Liver (tissue), 9 donors: ENCODE measurements around the gene NSUN3. TPM values are rescaled to one million over a fixed set of nuclear protein-coding genes. Genes with fewer than 3 reads are reported as not detected.

ENCODE experiments used
- DNase-seq: peaks from one replicate; pipeline ENCODE4 v3.0.0-alpha.2; 2017; ENCODE audit warnings: low spot score
- H3K27ac ChIP-seq, 2 donors: one replicate each; pipeline ENCODE4 v1.7.0; 2013; ENCODE audit warnings: inconsistent platforms in 2 of 2, low read length in 2 of 2, control low read depth in 1 of 2, low read depth in 1 of 2, mild to moderate bottlenecking in 1 of 2
- H3K27me3 ChIP-seq, 4 donors: one replicate each; pipeline versions ENCODE4 v1.6.1 to v1.7.0; 2013; ENCODE audit warnings: low read length in 3 of 4, inconsistent platforms in 1 of 4, mild to moderate bottlenecking in 1 of 4, moderate library complexity in 1 of 4; ENCODE audit not compliant: control insufficient read depth in 4 of 4, insufficient read depth in 4 of 4
- H3K36me3 ChIP-seq, 4 donors: one replicate each; pipeline versions ENCODE4 v1.6.1 to v1.7.0; 2013; ENCODE audit warnings: low read length in 3 of 4, mild to moderate bottlenecking in 3 of 4, low read depth in 1 of 4, moderate library complexity in 1 of 4; ENCODE audit not compliant: control insufficient read depth in 4 of 4, insufficient read depth in 3 of 4
- H3K4me1 ChIP-seq, 4 donors: one replicate each; pipeline versions ENCODE4 v1.6.1 to v1.7.0; 2013; ENCODE audit warnings: low read length in 3 of 4, mild to moderate bottlenecking in 3 of 4, moderate library complexity in 1 of 4; ENCODE audit not compliant: control insufficient read depth in 4 of 4, insufficient read depth in 4 of 4
- H3K4me3 ChIP-seq, 3 donors: one replicate each; pipeline versions ENCODE4 v1.6.1 to v1.7.0; 2013; ENCODE audit warnings: low read length in 3 of 3, control low read depth in 1 of 3, low read depth in 1 of 3, mild to moderate bottlenecking in 1 of 3
- H3K9ac ChIP-seq, 2 donors: one replicate each; pipeline ENCODE4 v1.7.0; 2013; ENCODE audit warnings: low read length in 2 of 2, mild to moderate bottlenecking in 2 of 2, moderate library complexity in 2 of 2, control low read depth in 1 of 2, low read depth in 1 of 2
- H3K9me3 ChIP-seq, 4 donors: one replicate each; pipeline versions ENCODE4 v1.6.1 to v1.7.0; 2013; ENCODE audit warnings: low read length in 3 of 4; ENCODE audit not compliant: control insufficient read depth in 4 of 4
- FOXA1 ChIP-seq: IDR thresholded peaks from 2 replicates; pipeline ENCODE4 v1.6.1; 2016; ENCODE audit warnings: antibody characterized with exemption
- FOXA2 ChIP-seq: IDR thresholded peaks from 2 replicates; pipeline ENCODE4 v1.6.1; 2016; ENCODE audit warnings: antibody characterized with exemption
- GABPA ChIP-seq, 2 donors: IDR thresholded peaks in 1 of 2; conservative IDR thresholded peaks in 1 of 2; 2 replicates each; pipeline ENCODE4 v1.6.1; 2016; ENCODE audit warnings: antibody characterized with exemption in 2 of 2, mild to moderate bottlenecking in 1 of 2, moderate library complexity in 1 of 2
- HNF4A ChIP-seq, 2 donors: conservative IDR thresholded peaks; 2 replicates each; pipeline ENCODE4 v1.6.1; 2016; ENCODE audit warnings: antibody characterized with exemption in 2 of 2, mild to moderate bottlenecking in 2 of 2
- HNF4G ChIP-seq: IDR thresholded peaks from 2 replicates; pipeline ENCODE4 v1.6.1; 2016; ENCODE audit warnings: antibody characterized with exemption
- JUND ChIP-seq, 2 donors: IDR thresholded peaks; 2 replicates each; pipeline ENCODE4 v1.6.1; 2016; ENCODE audit warnings: antibody characterized with exemption in 2 of 2
- NR2F2 ChIP-seq: IDR thresholded peaks from 2 replicates; pipeline ENCODE4 v1.6.1; 2016; ENCODE audit warnings: antibody characterized with exemption
- RAD21 ChIP-seq, 2 donors: IDR thresholded peaks; 2 replicates each; pipeline ENCODE4 v1.6.1; 2016; ENCODE audit warnings: antibody characterized with exemption in 2 of 2, mild to moderate bottlenecking in 2 of 2
- RXRA ChIP-seq, 2 donors: IDR thresholded peaks; 2 replicates each; pipeline ENCODE4 v1.6.1; 2017 to 2018; ENCODE audit warnings: antibody characterized with exemption in 2 of 2, mild to moderate bottlenecking in 1 of 2
- SP1 ChIP-seq: IDR thresholded peaks from 2 replicates; pipeline ENCODE4 v1.6.1; 2018; ENCODE audit warnings: antibody characterized with exemption, mild to moderate bottlenecking
- TAF1 ChIP-seq: conservative IDR thresholded peaks from 2 replicates; pipeline ENCODE4 v1.6.1; 2016; ENCODE audit warnings: antibody characterized with exemption, mild to moderate bottlenecking
- YY1 ChIP-seq: IDR thresholded peaks from 2 replicates; pipeline ENCODE4 v1.6.1; 2016; ENCODE audit warnings: antibody characterized with exemption, mild to moderate bottlenecking
- WGBS: extraction: QIAGEN DNeasy Blood & Tissue Kit; methylation state at CpG from one replicate; pipeline ENCODE4 v1.1.7; 2013; 5-methylcytosine and 5-hydroxymethylcytosine counted together
- polyA plus RNA-seq, 2 donors: library from polyadenylated mRNA; stranded (reverse) in 1 of 2; unstranded in 1 of 2; fragments of 200-250 nt in 1 of 2; fragments of >200 nt in 1 of 2; fragmentation: Nextera tagmentation in 1 of 2; extraction: Ambion mirVana in 1 of 2; gene quantifications; one replicate each; pipeline versions ENCODE4 v1.2.1 to v1.2.3, GENCODE V29; 2013 to 2015
- total RNA-seq, 2 donors: library from RNA; depleted of rRNA; stranded (reverse); fragments of >200 nt; gene quantifications; one replicate each; pipeline ENCODE4 v1.2.3, GENCODE V29; 2014
- TF ChIP-seq, protein P1 (sequence below): IDR thresholded peaks from 2 replicates; pipeline ENCODE4 v1.6.1; 2016; ENCODE audit warnings: antibody characterized with exemption
- TF ChIP-seq, protein P2 (sequence below): fragments of 150-350 bp; IDR thresholded peaks from 2 replicates; pipeline ENCODE4 v1.5.1; 2017; ENCODE audit warnings: improper control_type of control experiment, low read depth, low read length; ENCODE audit not compliant: missing input control
- TF ChIP-seq, protein P3 (sequence below): IDR thresholded peaks from 2 replicates; pipeline ENCODE4 v1.6.1; 2016; ENCODE audit warnings: antibody characterized with exemption
- TF ChIP-seq, protein P4 (sequence below): IDR thresholded peaks from 2 replicates; pipeline ENCODE4 v1.6.1; 2016; ENCODE audit warnings: antibody characterized with exemption, mild to moderate bottlenecking
- donor health status: healthy.
- donor health status: healthy.
- donor health status: healthy.
- donor health status: healthy.
- donor health status: healthy.

NSUN3 gene
- total and polyA plus RNA-seq, 4 donors = 3.8 to 14.6 (median 8.1) TPM

DNA sequence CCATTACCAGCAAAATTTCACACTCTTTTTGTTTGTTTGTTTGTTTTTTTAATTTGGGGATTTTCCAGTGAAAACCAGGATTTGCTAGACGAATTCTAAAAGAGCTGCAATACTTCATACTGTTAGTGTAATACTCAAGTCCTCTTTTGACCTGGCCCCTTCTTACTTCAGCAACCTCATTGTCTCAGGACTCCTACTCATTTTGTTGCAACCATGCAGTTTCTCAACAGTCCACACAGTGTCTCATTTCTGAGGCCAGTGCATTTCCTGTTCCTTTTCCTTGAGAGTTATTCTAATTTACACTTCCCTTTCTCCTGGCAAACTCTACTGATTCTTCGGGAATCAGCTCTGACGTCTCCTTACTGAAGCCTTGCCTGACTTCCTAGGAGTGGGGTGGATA lies 35.6 kb downstream of the NSUN3 start:
- H3K36me3 ChIP-seq = peaks cover 3 to 29% (median 23%) of the 10 kb centered on the region in 4 donors
- H3K4me1 ChIP-seq = no peaks in the 10 kb centered on the region
- H3K9me3 ChIP-seq = no peaks in the 10 kb centered on the region
- no peak overlapping the region for H3K9ac ChIP-seq
- TF ChIP-seq RAD21 (IDR thresholded peaks at IDR 0.05) = no peak
- TF ChIP-seq, protein P1, sequence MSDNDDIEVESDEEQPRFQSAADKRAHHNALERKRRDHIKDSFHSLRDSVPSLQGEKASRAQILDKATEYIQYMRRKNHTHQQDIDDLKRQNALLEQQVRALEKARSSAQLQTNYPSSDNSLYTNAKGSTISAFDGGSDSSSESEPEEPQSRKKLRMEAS = no peak
- TF ChIP-seq, protein P2, sequence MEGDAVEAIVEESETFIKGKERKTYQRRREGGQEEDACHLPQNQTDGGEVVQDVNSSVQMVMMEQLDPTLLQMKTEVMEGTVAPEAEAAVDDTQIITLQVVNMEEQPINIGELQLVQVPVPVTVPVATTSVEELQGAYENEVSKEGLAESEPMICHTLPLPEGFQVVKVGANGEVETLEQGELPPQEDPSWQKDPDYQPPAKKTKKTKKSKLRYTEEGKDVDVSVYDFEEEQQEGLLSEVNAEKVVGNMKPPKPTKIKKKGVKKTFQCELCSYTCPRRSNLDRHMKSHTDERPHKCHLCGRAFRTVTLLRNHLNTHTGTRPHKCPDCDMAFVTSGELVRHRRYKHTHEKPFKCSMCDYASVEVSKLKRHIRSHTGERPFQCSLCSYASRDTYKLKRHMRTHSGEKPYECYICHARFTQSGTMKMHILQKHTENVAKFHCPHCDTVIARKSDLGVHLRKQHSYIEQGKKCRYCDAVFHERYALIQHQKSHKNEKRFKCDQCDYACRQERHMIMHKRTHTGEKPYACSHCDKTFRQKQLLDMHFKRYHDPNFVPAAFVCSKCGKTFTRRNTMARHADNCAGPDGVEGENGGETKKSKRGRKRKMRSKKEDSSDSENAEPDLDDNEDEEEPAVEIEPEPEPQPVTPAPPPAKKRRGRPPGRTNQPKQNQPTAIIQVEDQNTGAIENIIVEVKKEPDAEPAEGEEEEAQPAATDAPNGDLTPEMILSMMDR = no peak
- no peak for TF ChIP-seq FOXA1
- no peak for TF ChIP-seq YY1
- no peak for TF ChIP-seq NR2F2
- no peak for TF ChIP-seq TAF1
- WGBS = 74% methylated on average over 3 of the region's 3 CpGs
- no peak overlapping the region for H3K4me3 ChIP-seq
- DNase-seq = no peak
- H3K27me3 ChIP-seq = no peaks in the 10 kb centered on the region
- no peak overlapping the region for H3K27ac ChIP-seq

DNA sequence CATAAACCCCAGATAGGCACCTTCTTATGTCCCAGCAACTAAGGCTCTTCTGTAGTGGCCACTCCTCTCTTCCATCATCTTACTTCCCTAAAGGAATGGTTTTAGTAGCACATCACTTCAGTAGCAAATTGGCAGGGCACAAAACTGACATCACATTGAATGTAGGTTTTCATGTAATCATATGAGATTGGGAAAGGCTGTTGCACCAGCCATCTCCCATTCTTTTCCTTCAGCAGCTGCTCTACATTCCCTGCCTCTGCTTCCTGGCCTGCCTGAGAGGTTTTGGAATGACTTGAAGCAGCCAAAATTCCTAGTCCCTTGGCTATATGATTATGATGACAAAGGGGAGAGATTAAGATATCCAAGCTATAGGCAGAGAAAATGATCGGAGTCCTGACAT lies 36.5 kb downstream of the NSUN3 start:
- H3K9ac ChIP-seq = no peak overlapping the region
- H3K9me3 ChIP-seq = no peaks in the 10 kb centered on the region
- TF ChIP-seq HNF4G (no peak), JUND (IDR thresholded peaks at IDR 0.05) (no peak), NR2F2 (no peak), GABPA (IDR thresholded peaks at IDR 0.05 in 1 of 2, conservative IDR thresholded peaks at IDR 0.05 in 1 of 2) (no peak), FOXA1 (no peak), SP1 (no peak), YY1 (no peak), RXRA (IDR thresholded peaks at IDR 0.05) (no peak), TAF1 (no peak), HNF4A (conservative IDR thresholded peaks at IDR 0.05) (no peak), FOXA2 (no peak), RAD21 (IDR thresholded peaks at IDR 0.05) (no peak)
- TF ChIP-seq, protein P3, sequence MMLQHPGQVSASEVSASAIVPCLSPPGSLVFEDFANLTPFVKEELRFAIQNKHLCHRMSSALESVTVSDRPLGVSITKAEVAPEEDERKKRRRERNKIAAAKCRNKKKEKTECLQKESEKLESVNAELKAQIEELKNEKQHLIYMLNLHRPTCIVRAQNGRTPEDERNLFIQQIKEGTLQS = no peak
- TF ChIP-seq, protein P4, sequence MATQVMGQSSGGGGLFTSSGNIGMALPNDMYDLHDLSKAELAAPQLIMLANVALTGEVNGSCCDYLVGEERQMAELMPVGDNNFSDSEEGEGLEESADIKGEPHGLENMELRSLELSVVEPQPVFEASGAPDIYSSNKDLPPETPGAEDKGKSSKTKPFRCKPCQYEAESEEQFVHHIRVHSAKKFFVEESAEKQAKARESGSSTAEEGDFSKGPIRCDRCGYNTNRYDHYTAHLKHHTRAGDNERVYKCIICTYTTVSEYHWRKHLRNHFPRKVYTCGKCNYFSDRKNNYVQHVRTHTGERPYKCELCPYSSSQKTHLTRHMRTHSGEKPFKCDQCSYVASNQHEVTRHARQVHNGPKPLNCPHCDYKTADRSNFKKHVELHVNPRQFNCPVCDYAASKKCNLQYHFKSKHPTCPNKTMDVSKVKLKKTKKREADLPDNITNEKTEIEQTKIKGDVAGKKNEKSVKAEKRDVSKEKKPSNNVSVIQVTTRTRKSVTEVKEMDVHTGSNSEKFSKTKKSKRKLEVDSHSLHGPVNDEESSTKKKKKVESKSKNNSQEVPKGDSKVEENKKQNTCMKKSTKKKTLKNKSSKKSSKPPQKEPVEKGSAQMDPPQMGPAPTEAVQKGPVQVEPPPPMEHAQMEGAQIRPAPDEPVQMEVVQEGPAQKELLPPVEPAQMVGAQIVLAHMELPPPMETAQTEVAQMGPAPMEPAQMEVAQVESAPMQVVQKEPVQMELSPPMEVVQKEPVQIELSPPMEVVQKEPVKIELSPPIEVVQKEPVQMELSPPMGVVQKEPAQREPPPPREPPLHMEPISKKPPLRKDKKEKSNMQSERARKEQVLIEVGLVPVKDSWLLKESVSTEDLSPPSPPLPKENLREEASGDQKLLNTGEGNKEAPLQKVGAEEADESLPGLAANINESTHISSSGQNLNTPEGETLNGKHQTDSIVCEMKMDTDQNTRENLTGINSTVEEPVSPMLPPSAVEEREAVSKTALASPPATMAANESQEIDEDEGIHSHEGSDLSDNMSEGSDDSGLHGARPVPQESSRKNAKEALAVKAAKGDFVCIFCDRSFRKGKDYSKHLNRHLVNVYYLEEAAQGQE = no peak
- TF ChIP-seq, protein P1 = no peak
- TF ChIP-seq, protein P2 = no peak
- peaks cover 2 to 29% (median 21%) of the 10 kb centered on the region in 4 donors for H3K36me3 ChIP-seq
- H3K4me1 ChIP-seq = no peaks in the 10 kb centered on the region
- H3K27ac ChIP-seq = no peak overlapping the region
- 88% methylated on average over 1 of the region's 1 CpG for WGBS
- no peak overlapping the region for H3K4me3 ChIP-seq
- DNase-seq = no peak
- H3K27me3 ChIP-seq = no peaks in the 10 kb centered on the region
